OCI-LY3 (cell line): ENCODE data around the gene SRGAP1.

Source experiments
- CTCF ChIP-seq: fragments of 200-600, 300-600 bp; sonication (generic); IDR thresholded peaks from 2 replicates; pipeline ENCODE4 v1.5.1; 2014; ENCODE audit warnings: antibody characterized with exemption, low read length, low read depth
- EZH2phosphoT487 ChIP-seq: fragments of 200-600 bp; shearing (Covaris generic); IDR thresholded peaks from 2 replicates; pipeline ENCODE4 v1.6.1; 2018; ENCODE audit warnings: antibody characterized with exemption, mixed run types, low read depth

GRCh38 chr12:63907561-63907960, 63.1 kb downstream of the SRGAP1 start:
- TF ChIP-seq CTCF (no peak), EZH2phosphoT487 (no peak)
